H1 (cell line): Measurements from ENCODE around the gene PLAAT2. TPM values are rescaled to one million over a fixed set of nuclear protein-coding genes. Genes with fewer than 3 reads are reported as not detected.

Experiments used
- CHD2 ChIP-seq: IDR thresholded peaks from 2 replicates; pipeline ENCODE4 v1.6.1; 2012; ENCODE audit warnings: low read length, improper control_type of control experiment
- ZNF274 ChIP-seq: IDR thresholded peaks from 2 replicates; pipeline ENCODE4 v1.7.0; 2012; ENCODE audit warnings: low read length, borderline replicate concordance; ENCODE audit errors: extremely low read depth
- polyA plus RNA-seq, 7 experiments: library from polyadenylated mRNA; depleted of rRNA in 3 of 7; stranded (reverse) in 5 of 7; unstranded in 2 of 7; fragments of >200 nt in 5 of 7; fragments of 200-250 nt in 2 of 7; gene quantifications; 1 replicate in 5 of 7; 2 replicates in 1 of 7; 4 replicates in 1 of 7; pipeline versions ENCODE4 v1.2.1 to v1.2.3, GENCODE V29; 2011 to 2013; ENCODE audit warnings: missing spikeins in 2 of 7, mixed read lengths in 2 of 7
- total RNA-seq: library from RNA; stranded (reverse); fragmentation: NEBNext Ultra II Directional; extraction: Animal tissue kit (Norgen Biotek cat#: 25700); gene quantifications from 2 replicates; pipeline ENCODE4 v1.2.1, GENCODE V29; 2021
- TF ChIP-seq, protein P1 (sequence below): IDR thresholded peaks from 2 replicates; pipeline ENCODE4 v1.6.1; 2012; ENCODE audit warnings: inconsistent platforms

PLAAT2 gene
- total and polyA plus RNA-seq, 2 of the 8 experiments (the other 6 are each of a cell fraction or from before 2014, with no cell fraction given), result 0.39 TPM; not detected in 1

- TF ChIP-seq, protein P1, sequence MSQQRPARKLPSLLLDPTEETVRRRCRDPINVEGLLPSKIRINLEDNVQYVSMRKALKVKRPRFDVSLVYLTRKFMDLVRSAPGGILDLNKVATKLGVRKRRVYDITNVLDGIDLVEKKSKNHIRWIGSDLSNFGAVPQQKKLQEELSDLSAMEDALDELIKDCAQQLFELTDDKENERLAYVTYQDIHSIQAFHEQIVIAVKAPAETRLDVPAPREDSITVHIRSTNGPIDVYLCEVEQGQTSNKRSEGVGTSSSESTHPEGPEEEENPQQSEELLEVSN, result no peak
- TF ChIP-seq ZNF274 (no peak), CHD2 (no peak)
Measured at GRCh38 chr11:63592975-63593395, 29.8 kb upstream of the PLAAT2 start (continued).
